Measurements from ENCODE around the gene MAP2K6.

Gene MAP2K6

GRCh38 chr17:69497161-69497560, 82.7 kb downstream of the MAP2K6 start:
- no peak for DNase-seq

GRCh38 chr17:69499318-69499717, 84.8 kb downstream of the MAP2K6 start:
- DNase-seq = no peak

- no peak for DNase-seq
These were observed 86.5 kb downstream of the MAP2K6 start for GRCh38 chr17:69500911-69501429.

DNA sequence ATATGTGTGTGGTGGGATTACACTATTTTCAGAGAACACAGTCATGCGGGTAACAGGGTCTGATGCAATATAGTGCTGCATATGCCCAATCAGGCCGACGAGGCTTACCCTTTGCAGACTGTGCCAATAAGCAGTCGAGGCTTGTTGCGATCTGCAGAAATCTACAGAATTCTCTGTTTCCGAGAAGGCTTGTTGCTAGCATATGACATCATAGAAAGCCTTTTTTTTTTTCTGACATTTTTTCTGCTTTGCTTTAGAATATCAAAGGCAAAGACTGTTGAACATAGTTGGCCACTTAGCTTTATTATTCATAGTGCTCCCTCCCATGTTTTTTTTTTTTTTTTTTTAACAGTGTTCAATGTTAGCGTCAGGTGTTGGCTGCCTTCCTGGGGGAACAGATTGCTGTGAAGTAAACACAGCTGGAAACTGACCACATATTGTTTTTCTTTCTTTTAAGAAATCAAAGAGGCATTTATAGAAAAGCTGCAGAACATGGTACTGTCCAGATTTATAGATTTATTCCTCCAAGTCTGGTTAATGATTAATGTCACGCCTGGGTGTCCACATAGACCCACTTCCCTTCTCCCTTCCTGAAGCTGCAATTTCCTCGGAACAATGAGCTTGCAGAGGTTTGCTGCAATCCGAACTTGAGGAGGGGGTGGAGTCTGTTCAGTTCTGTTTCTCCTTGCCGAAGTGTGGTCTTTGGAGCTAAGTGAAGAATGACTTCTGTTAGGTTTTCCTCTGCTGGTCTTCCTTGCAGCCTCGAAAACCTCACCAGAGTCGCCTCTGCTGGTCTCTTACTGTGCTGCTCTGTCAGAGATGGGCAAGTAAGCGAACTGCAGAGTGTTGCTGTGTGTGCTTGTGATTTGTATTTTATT, 87.3 kb downstream of the MAP2K6 start:
- no peak for DNase-seq

DNA sequence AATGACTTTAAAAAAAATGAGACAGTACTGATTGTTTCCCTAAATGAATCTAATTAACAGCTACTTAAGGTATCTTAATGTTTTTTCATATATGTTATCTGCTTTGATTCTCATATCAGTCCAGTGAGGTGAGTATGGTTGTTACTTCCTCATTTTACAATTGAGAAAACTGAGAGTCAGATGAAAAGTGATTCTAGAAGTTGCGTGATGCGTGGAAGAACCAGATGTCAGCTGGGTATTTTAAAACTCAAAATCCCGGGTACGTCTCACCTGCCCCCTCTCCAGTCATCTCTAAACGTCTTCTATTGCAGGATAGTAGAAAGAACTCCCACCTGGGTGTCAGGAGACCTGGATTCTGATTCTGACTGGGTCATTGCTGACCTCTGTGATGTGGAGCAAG, 89.2 kb downstream of the MAP2K6 start:
- no peak for DNase-seq

GRCh38 chr17:69505740-69506139, 91.2 kb downstream of the MAP2K6 start:
- no peak for DNase-seq

GRCh38 chr17:69506489-69506888, 92.0 kb downstream of the MAP2K6 start:
- DNase-seq = no peak

- no peak for DNase-seq
These were observed 94.3 kb downstream of the MAP2K6 start for GRCh38 chr17:69508814-69509213.

GRCh38 chr17:69511250-69511649, 96.8 kb downstream of the MAP2K6 start:
- DNase-seq = no peak

DNA sequence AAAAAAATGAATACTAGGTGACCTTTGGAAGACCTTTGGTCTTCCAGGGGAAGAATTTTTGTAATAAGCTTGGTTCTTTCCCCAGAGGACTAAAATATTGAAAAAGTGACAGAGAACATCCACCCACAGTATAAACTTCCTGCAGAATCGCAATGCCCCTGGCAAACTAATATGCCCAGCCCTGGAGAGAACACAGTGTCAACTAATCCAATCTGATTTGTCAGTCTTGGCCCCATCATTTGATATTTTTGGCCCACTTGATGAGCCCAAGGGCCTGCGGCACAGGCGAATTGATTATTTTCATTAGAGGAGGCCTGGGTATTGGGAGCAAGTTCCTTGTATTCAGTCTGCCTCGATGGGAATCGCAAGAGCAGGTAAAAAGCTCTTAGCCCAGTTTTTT, 98.4 kb downstream of the MAP2K6 start:
- no peak for DNase-seq

GRCh38 chr17:69516225-69516624, 101.7 kb downstream of the MAP2K6 start:
- DNase-seq = no peak

DNA sequence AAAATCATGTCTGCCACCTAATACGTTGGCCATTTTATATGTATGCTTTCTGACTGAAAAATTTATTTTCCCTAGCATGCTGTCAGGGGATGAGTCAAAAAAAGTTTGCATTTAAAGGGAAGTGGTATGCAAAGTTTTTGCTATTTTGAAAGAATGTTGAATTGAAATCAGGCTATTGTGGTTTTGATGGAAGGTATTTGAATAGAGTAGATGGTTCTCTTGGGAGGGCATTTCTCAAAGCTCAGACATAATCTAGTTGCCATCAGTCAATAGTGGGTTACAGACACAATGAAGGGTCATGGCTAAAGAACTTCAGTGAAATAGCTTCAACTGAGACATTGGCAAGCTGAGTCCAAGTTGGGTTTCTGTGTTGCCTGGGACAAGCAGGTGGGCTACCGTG, 102.4 kb downstream of the MAP2K6 start:
- no peak for DNase-seq

- no peak for DNase-seq
These were observed 104.5 kb downstream of the MAP2K6 start for GRCh38 chr17:69518951-69519350.

DNA sequence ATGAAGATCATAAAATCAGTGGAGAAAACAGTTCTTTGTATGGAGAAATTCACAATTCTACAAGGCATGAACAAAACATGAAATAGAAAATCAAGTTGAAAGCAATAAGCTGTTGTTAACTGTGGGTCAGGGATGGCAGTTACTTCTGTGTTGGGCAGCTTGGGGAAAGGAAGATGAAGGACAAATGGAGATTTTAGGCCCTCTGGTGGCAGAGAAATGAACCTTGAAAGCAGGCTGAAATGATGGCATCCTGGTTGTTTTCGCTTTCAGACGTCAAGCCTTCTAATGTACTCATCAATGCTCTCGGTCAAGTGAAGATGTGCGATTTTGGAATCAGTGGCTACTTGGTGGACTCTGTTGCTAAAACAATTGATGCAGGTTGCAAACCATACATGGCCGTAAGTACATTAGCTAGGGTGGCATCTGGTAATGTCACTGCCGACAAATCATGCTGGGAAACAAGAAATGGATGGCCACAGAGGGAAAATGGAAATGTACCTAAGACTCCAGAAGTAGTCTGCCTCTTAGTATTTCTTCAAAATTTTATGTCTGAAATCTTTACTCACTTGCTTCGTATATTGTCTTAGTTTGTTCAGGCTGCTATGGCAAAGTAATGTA, 108.9 kb downstream of the MAP2K6 start:
- peak; percentile 12 for DNase-seq

DNA sequence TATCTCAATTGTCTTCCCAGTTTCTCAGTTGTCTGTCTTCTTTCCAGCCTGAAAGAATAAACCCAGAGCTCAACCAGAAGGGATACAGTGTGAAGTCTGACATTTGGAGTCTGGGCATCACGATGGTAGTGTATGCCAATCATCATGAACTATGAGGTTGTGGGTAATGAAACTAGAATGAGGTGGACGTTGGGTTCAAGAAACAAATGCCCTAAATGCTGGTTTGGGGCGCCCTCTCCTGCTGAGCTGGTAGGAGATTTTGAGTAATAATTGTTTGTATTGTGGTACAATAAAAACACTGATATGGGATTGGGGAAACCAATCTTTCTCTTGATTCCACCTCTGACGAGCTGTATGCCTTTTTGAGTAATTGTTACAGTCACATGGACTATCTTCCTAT, 110.4 kb downstream of the MAP2K6 start:
- no peak for DNase-seq

DNA sequence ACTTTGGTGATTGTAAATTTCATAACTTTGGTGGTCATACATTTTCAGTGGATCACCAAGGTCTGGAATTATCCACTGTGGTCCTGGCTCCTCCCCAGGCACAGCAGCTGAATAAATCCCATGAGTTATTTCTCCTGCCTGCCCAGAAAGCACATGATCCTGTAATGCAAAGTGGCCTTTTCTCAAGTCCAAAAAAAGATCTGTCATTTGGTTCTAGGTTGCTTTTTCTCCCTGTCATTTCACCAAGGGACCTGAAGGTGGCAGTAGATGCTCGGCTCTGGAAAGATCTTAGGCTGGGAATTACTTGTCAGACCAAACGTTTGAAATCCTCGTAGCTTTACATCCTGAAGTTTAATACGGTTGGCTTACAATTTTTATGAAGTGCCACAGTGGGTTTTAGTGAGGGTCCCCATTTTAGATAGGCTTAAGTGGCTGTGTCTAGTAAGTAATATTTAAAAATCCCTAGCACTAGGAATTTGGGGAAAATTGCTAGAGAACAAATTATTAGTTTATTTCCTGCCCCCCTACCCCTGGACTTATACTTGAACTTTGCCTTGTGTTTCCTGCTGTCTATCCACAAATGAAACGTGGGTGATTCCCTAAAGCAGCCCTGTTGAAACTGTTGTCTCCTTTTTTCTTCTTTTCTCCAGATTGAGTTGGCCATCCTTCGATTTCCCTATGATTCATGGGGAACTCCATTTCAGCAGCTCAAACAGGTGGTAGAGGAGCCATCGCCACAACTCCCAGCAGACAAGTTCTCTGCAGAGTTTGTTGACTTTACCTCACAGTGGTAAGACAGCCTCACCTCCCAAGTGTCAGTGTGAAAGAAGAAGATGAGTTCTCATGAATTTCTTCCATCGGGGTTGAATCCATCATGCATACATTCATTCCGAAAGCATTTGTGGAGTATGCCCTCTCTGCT, 111.7 kb downstream of the MAP2K6 start:
- peak; percentile 23 for DNase-seq

DNA sequence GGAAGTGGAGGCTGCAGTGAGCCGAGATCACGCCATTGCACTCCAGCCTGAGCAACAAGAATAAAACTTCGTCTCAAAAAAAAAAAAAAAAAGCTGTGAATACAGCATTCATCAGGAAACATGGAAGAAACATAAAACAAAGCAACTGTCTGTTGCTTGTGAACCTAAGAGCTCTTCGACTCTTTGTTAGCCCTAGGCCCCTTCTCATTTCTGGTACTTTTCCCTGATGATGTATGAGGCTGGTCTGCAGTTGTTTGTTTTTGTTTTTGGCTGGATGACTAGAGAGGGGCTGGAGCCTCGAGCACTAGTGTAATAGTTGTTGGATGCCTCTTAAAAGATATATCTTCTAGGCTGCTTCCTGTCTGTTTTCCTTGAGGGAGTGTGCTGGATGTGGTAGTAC, 113.5 kb downstream of the MAP2K6 start:
- no peak for DNase-seq

- DNase-seq = no peak
These were observed 119.2 kb downstream of the MAP2K6 start for GRCh38 chr17:69533481-69534234.

DNA sequence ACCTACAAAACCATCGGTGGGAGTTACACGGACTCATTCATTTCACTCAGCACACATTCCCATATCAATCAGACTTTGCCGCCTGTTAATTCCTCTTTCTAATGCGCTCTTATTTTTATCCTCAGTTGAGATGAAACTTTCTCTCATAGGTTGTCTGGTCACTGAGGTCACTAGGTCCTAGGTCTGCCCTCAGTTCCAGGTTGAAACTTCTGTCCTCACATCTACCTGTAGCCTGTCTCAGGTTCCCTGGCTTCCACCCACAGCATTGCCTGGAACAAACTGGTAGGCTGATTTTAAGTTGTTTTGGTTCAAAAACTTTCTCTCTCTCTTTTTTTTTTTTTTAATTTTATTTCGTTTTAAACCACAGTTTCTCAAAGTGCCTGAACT, 119.7 kb downstream of the MAP2K6 start:
- DNase-seq = no peak

DNA sequence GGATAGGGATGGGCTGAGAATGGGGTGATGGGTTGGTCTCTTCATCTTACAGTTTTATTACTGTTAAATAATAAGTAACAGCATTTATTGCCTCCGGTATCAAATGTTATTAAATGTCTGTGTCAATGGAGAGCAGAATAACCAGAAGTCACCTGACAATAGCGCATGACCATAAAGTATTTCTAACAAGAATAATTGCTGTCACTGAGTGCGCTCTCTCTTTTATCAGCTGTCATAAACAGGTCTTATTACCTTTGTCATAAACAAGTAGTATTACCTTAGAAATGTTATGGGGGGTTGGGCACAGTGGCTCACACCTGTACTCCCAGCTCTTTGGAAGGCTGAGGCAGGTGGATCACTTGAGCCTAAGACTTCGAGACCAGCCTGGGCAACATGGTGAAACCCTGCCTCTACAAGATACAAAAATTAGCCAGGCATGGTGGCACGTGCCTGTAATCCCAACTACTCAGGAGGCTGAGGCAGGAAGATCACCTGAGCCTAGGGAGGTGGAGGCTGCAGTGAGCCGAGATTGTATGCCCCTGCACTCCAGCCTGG, 120.6 kb downstream of the MAP2K6 start:
- DNase-seq = no peak

- no peak for DNase-seq
These were observed 124.3 kb downstream of the MAP2K6 start for GRCh38 chr17:69538795-69539194.

GRCh38 chr17:69539274-69539673, 124.8 kb downstream of the MAP2K6 start:
- no peak for DNase-seq

Data from CD4-positive, alpha-beta T cell treated with Interleukin-17A for 1 hour (primary cell).